Mesendoderm (in vitro differentiated cells): ENCODE results near the gene ZNF561.
A peak's percentile ranks its signal among the peaks of the same experiment; 100 is the strongest.
"Not testable (repeated sequence)": the region's sequence is repeated elsewhere in the genome, so short reads cannot be mapped to it uniquely, and the experiment has no call there.

Source experiments
- DNase-seq: peaks from one replicate; pipeline ENCODE4 v3.0.0; 2013
- H2AK5ac ChIP-seq: 2 replicates; pipeline ENCODE4 v1.6.1; 2013; ENCODE audit warnings: low read length, inconsistent platforms
- H2BK120ac ChIP-seq: 2 replicates; pipeline ENCODE4 v1.6.1; 2013; ENCODE audit warnings: low read depth, mild to moderate bottlenecking, low read length, moderate library complexity, mixed read lengths
- H2BK15ac ChIP-seq: replicated peaks from 2 replicates; pipeline ENCODE4 v1.6.1; 2013; ENCODE audit warnings: low read depth, mild to moderate bottlenecking, moderate library complexity
- H2BK5ac ChIP-seq: 2 replicates; pipeline ENCODE4 v1.6.1; 2013; ENCODE audit warnings: low read length, inconsistent platforms
- H3K18ac ChIP-seq: 2 replicates; pipeline ENCODE4 v1.6.1; 2013; ENCODE audit warnings: mild to moderate bottlenecking, low read length, mixed read lengths
- H3K23ac ChIP-seq: one replicate; pipeline ENCODE4 v1.6.1; 2013; ENCODE audit warnings: low read length
- H3K27ac ChIP-seq: 2 replicates; pipeline ENCODE4 v1.5.1; 2013; ENCODE audit warnings: low read depth, mild to moderate bottlenecking, inconsistent platforms, low read length, moderate library complexity
- H3K27me3 ChIP-seq: 2 replicates; pipeline ENCODE4 v1.6.1; 2013; ENCODE audit warnings: low read length, control low read depth, mild to moderate bottlenecking, inconsistent platforms; ENCODE audit not compliant: insufficient read depth, poor library complexity
- H3K36me3 ChIP-seq: 2 replicates; pipeline ENCODE4 v1.6.1; 2013; ENCODE audit warnings: low read length, inconsistent platforms; ENCODE audit not compliant: control insufficient read depth, insufficient read depth
- H3K4ac ChIP-seq: one replicate; pipeline ENCODE4 v1.6.1; 2013; ENCODE audit warnings: low read depth, mild to moderate bottlenecking, low read length, moderate library complexity
- H3K4me1 ChIP-seq: 2 replicates; pipeline ENCODE4 v1.6.1; 2013; ENCODE audit warnings: low read depth, low read length, inconsistent platforms; ENCODE audit not compliant: control insufficient read depth
- H3K4me2 ChIP-seq: 2 replicates; pipeline ENCODE4 v1.6.1; 2013; ENCODE audit warnings: low read length
- H3K4me3 ChIP-seq: 2 replicates; pipeline ENCODE4 v1.5.1; 2013; ENCODE audit warnings: mild to moderate bottlenecking, low read length
- H3K56ac ChIP-seq: one replicate; pipeline ENCODE4 v1.6.1; 2013; ENCODE audit warnings: low read length
- H3K79me1 ChIP-seq: 2 replicates; pipeline ENCODE4 v1.6.1; 2013; ENCODE audit warnings: low read length, inconsistent platforms
- H3K79me2 ChIP-seq: 2 replicates; pipeline ENCODE4 v1.6.1; 2013; ENCODE audit warnings: mild to moderate bottlenecking, low read length; ENCODE audit not compliant: control insufficient read depth, insufficient read depth
- H3K9ac ChIP-seq: 2 replicates; pipeline ENCODE4 v1.6.1; 2013; ENCODE audit warnings: low read length, inconsistent platforms
- H4K5ac ChIP-seq: one replicate; pipeline ENCODE4 v1.6.1; 2013; ENCODE audit warnings: low read length
- H4K8ac ChIP-seq: one replicate; pipeline ENCODE4 v1.6.1; 2013; ENCODE audit warnings: low read depth, mild to moderate bottlenecking, control low read depth, low read length, moderate library complexity
- WGBS: extraction: QIAGEN DNeasy Blood & Tissue Kit; methylation state at CpG from one replicate; pipeline ENCODE4 v1.1.7; 2013; ENCODE audit warnings: low lambda C conversion rate, missing lambda C conversion rate; ENCODE audit not compliant: insufficient coverage; ENCODE audit errors: extremely low coverage; 5-methylcytosine and 5-hydroxymethylcytosine counted together

ZNF561 gene

GRCh38 chr19:9608912-9609311 lies 12.1 kb downstream of the ZNF561 start:
- Histone ChIP-seq H2BK5ac (no peak overlapping the region), H3K4me3 (no peak overlapping the region), H3K27ac (no peak overlapping the region), H2BK120ac (no peak overlapping the region), H3K79me1 (no peaks in the 10 kb centered on the region), H3K56ac (no peak overlapping the region), H3K4ac (no peak overlapping the region), H3K4me1 (no peaks in the 10 kb centered on the region), H3K23ac (no peak overlapping the region), H3K27me3 (no peaks in the 10 kb centered on the region), H2BK15ac (no peak overlapping the region), H2AK5ac (no peak overlapping the region), H4K5ac (no peak overlapping the region), H3K18ac (no peak overlapping the region), H3K4me2 (no peak overlapping the region), H3K9ac (no peak overlapping the region), H3K36me3 (peaks cover 24% of the 10 kb centered on the region), H4K8ac (no peak overlapping the region), H3K79me2 (no peaks in the 10 kb centered on the region)
- peak; percentile 17 for DNase-seq
- WGBS = no CpG with 5 or more reads among the region's 5 CpGs

GRCh38 chr19:9597027-9597426 lies 24.0 kb downstream of the ZNF561 start:
- Histone ChIP-seq H3K18ac (no peak overlapping the region), H2BK5ac (no peak overlapping the region), H3K23ac (no peak overlapping the region), H3K79me1 (no peaks in the 10 kb centered on the region), H4K8ac (no peak overlapping the region), H3K27ac (no peak overlapping the region), H3K9ac (no peak overlapping the region), H2BK15ac (no peak overlapping the region), H3K56ac (no peak overlapping the region), H2AK5ac (no peak overlapping the region), H2BK120ac (no peak overlapping the region), H3K4me3 (no peak overlapping the region), H3K4ac (no peak overlapping the region), H3K79me2 (no peaks in the 10 kb centered on the region), H3K4me2 (no peak overlapping the region), H3K36me3 (no peaks in the 10 kb centered on the region), H3K4me1 (no peaks in the 10 kb centered on the region), H4K5ac (no peak overlapping the region), H3K27me3 (no peaks in the 10 kb centered on the region)
- WGBS = 100% methylated on average over 1 of the region's 3 CpGs
- DNase-seq = no peak

- Histone ChIP-seq H3K4me2 (no peak overlapping the region), H4K8ac (no peak overlapping the region), H2AK5ac (no peak overlapping the region), H2BK15ac (no peak overlapping the region), H3K27me3 (no peaks in the 10 kb centered on the region), H3K36me3 (no peaks in the 10 kb centered on the region), H3K56ac (no peak overlapping the region), H3K9ac (no peak overlapping the region), H3K79me1 (no peaks in the 10 kb centered on the region), H2BK5ac (no peak overlapping the region), H3K4ac (no peak overlapping the region), H3K79me2 (peaks cover 23% of the 10 kb centered on the region), H4K5ac (no peak overlapping the region), H3K4me1 (no peaks in the 10 kb centered on the region), H3K27ac (no peak overlapping the region), H2BK120ac (no peak overlapping the region), H3K23ac (no peak overlapping the region), H3K4me3 (no peak overlapping the region), H3K18ac (no peak overlapping the region)
- WGBS = no CpG with 5 or more reads among the region's 7 CpGs
- peak; percentile 84 for DNase-seq
These were observed 34.3 kb downstream of the ZNF561 start for GRCh38 chr19:9586764-9587163.

- no CpG with 5 or more reads among the region's 51 CpGs for WGBS
These were observed 36.8 kb downstream of the ZNF561 start, which contains the start of gene ZNF121 for GRCh38 chr19:9584073-9584833. ZNF121 (minus strand) TSS chr19:9584504; CDS start chr19:9568097, 16,407 bp downstream.

GRCh38 chr19:9582081-9582725 lies 38.8 kb downstream of the ZNF561 start:
- Histone ChIP-seq H3K9ac (peak overlapping the region; percentile 75), H3K4me3 (peak overlapping the region; percentile 40), H3K56ac (peak overlapping the region; percentile 87), H3K79me2 (peaks cover 65% of the 10 kb centered on the region), H3K4me2 (peak overlapping the region; percentile 57), H3K27ac (peak overlapping the region; percentile 87)
- peak; percentile 81 for DNase-seq
- not testable (repeated sequence) for H3K4me1 ChIP-seq, H4K8ac ChIP-seq, H2BK5ac ChIP-seq, H3K4ac ChIP-seq, H2AK5ac ChIP-seq, H4K5ac ChIP-seq, H3K36me3 ChIP-seq, H3K23ac ChIP-seq, H3K27me3 ChIP-seq, H3K79me1 ChIP-seq, H2BK15ac ChIP-seq, H2BK120ac ChIP-seq, H3K18ac ChIP-seq
- WGBS = no CpG with 5 or more reads among the region's 13 CpGs

More at GRCh38 chr19:9584073-9584833, 36.8 kb downstream of the ZNF561 start, which contains the start of gene ZNF121:
- Histone ChIP-seq H3K27ac (peak within 1 kb of the TSS; percentile 87), H2AK5ac (peak within 1 kb of the TSS; percentile 74), H3K4me3 (peak within 1 kb of the TSS; percentile 98), H3K79me1 (no peaks in the 10 kb centered on the region), H3K56ac (peak within 1 kb of the TSS; percentile 100), H2BK5ac (peak within 1 kb of the TSS; percentile 59), H3K36me3 (no peaks in the 10 kb centered on the region), H2BK15ac (no peak within 1 kb of the TSS), H4K8ac (peak within 1 kb of the TSS; percentile 84), H3K4me2 (peak within 1 kb of the TSS; percentile 40), H3K18ac (peak within 1 kb of the TSS; percentile 100), H3K23ac (peak within 1 kb of the TSS; percentile 66), H3K27me3 (no peaks in the 10 kb centered on the region), H3K4ac (peak within 1 kb of the TSS; percentile 97), H4K5ac (peak within 1 kb of the TSS; percentile 56), H3K9ac (peak within 1 kb of the TSS; percentile 100), H2BK120ac (peak within 1 kb of the TSS; percentile 95), H3K79me2 (peaks cover 45% of the 10 kb centered on the region), H3K4me1 (no peaks in the 10 kb centered on the region)
- DNase-seq = peak; percentile 92
